Activated T-cell treated with anti-CD3 and anti-CD28 coated beads, Interleukin-2, amount 50 U/mL, for 72 hours (primary cell): ENCODE results near the gene ARMC2. TPM values are rescaled to one million over a fixed set of nuclear protein-coding genes. Genes with fewer than 3 reads are reported as not detected.

Source experiments
- ATAC-seq, 2 donors: fragments of 150-1000 bp; cut with Tn5 transposase; replicated peaks in 1 of 2; 2 replicates each; pipeline ENCODE4 v1.10.0; 2021; ENCODE audit warnings: moderate library complexity in 2 of 2, mild to moderate bottlenecking in 1 of 2
- DNase-seq, 2 donors: peaks; one replicate each; pipeline ENCODE4 v3.0.0; 2021 to 2022; ENCODE audit warnings: mixed read lengths in 1 of 2
- H3K27ac Mint-ChIP-seq: one replicate; pipeline ENCODE4 v1.8.0; 2022; ENCODE audit warnings: mild to moderate bottlenecking, moderate library complexity, mixed read lengths
- H3K27me3 Mint-ChIP-seq: one replicate; pipeline ENCODE4 v1.8.0; 2022; ENCODE audit warnings: low read depth, mixed read lengths
- H3K36me3 Mint-ChIP-seq, 2 donors: one replicate each; pipeline ENCODE4 v1.8.0; 2022; ENCODE audit warnings: mixed read lengths in 2 of 2, mild to moderate bottlenecking in 1 of 2; ENCODE audit not compliant: insufficient read depth in 2 of 2
- H3K4me1 Mint-ChIP-seq: one replicate; pipeline ENCODE4 v1.8.0; 2022; ENCODE audit warnings: low read depth, mixed read lengths
- H3K4me3 Mint-ChIP-seq, 2 donors: one replicate each; pipeline ENCODE4 v1.8.0; 2022; ENCODE audit warnings: mild to moderate bottlenecking in 2 of 2, mixed read lengths in 2 of 2, moderate library complexity in 2 of 2
- H3K9me3 Mint-ChIP-seq, 2 donors: one replicate each; pipeline ENCODE4 v1.8.0; 2022; ENCODE audit warnings: mixed read lengths in 2 of 2
- total RNA-seq, 2 donors: library from RNA; stranded (reverse); gene quantifications; one replicate each; pipeline ENCODE4 v1.2.3, GENCODE V29; 2022

ARMC2 gene
- total RNA-seq, 2 donors from 2014 or later = 2.2 to 2.9 TPM

GRCh38 chr6:108944071-108944470 is 95.8 kb downstream of the ARMC2 start:
- peaks cover 2 to 7% of the 10 kb centered on the region in 2 donors for H3K36me3 Mint-ChIP-seq
- ATAC-seq (no peak), DNase-seq (no peak)
- peaks cover 2 to 3% of the 10 kb centered on the region in 2 donors for H3K9me3 Mint-ChIP-seq
- no peaks in the 10 kb centered on the region for H3K27me3 Mint-ChIP-seq
- no peak overlapping the region for H3K4me3 Mint-ChIP-seq
- no peak overlapping the region for H3K27ac Mint-ChIP-seq
- peaks cover 69% of the 10 kb centered on the region for H3K4me1 Mint-ChIP-seq

DNA sequence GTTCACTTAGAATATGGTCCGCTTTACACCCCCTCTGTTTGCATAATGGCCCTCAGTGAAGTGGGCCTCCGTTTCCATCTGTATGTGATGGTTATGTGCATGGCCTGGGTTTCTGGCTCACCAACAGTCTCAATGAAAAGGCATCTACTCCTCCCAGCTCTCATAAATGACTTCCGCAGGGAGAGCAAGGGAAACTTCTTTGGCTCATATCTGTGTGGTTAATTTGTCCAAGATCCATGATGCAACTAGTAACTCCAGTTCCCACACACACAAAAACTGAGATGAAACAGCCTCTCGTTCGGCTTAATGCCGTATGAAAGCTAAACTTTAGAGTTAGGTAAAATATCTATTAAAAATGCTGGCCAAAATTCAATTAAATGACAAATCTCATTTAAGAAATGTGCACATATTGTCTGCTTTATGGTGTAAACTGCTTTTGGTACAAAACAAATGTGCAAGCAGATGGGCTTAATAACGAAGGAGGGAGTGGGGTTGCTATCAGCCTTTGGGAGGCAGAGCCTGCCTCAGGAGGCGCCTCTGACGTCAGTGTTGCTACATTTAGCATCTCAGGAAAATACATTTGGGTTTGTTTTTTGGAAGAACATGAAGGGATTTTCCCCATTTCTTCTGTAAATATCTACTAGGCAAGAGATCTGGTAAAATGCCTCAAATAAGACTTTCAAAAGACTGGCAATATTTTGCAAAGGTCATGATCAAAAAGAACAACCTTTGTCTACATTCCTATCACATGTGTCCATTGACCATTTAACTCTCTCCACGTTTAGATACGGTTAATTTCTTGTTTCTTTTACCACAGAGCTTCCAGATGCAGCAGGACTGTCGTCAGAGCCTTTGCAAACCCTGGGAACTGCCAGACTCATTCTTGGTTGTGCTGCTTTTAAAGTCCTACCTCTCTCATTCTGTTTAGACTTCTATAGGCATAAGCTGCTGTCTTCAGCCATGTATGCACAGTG is 96.8 kb downstream of the ARMC2 start:
- DNase-seq (no peak), ATAC-seq (no peak)
- Mint-ChIP-seq H3K27me3 (no peaks in the 10 kb centered on the region), H3K9me3 (peaks cover 0 to under 1% of the 10 kb centered on the region in 2 donors), H3K4me1 (peaks cover 60% of the 10 kb centered on the region), H3K4me3 (no peak overlapping the region), H3K36me3 (peaks cover under 1 to 2% of the 10 kb centered on the region in 2 donors), H3K27ac (no peak overlapping the region)

GRCh38 chr6:108945681-108946159 is 97.5 kb downstream of the ARMC2 start:
- Mint-ChIP-seq H3K9me3 (no peaks in the 10 kb centered on the region), H3K36me3 (peaks cover 0 to 2% of the 10 kb centered on the region in 2 donors), H3K27me3 (no peaks in the 10 kb centered on the region), H3K4me1 (peaks cover 58% of the 10 kb centered on the region), H3K27ac (no peak overlapping the region), H3K4me3 (no peak overlapping the region)
- DNase-seq (no peak), ATAC-seq (no peak)

GRCh38 chr6:108946695-108947094 is 98.5 kb downstream of the ARMC2 start:
- no peak overlapping the region for H3K27ac Mint-ChIP-seq
- no peaks in the 10 kb centered on the region for H3K27me3 Mint-ChIP-seq
- H3K9me3 Mint-ChIP-seq = no peaks in the 10 kb centered on the region

DNA sequence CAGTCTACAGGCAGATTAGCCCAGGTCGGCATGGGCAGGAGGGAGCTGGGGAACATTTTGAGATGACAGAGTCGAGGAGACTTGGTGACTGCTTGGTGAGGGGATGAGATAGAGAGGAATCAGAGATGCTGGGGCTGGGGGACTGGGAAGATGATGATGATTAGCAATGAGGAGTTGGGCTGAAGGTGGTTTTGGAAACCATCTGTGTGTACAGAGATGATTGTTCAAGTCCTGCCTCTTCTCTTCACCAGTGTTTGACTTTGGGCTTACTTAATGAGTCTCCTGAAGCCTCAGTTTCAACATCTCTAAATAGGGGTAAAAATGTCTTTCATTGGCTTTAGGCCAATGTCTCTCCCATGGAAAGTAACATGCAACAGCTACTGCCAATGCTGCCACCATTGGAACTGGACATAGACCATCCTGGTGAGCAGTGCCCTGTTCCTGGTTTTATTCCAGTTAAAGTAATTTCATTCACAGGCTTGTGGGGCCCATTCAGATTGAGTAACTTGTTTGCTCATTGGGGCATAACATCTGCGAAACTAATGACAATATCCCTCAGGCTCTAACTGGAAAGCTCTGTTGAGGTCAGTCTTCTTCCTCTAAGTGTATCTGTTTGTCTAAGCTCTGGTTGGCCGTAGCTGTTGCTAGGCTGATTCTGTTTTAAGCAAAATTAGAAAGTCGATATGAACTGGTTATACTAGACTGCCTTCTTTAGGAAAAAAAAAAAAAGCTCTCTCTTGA is 99.1 kb downstream of the ARMC2 start:
- no peak for DNase-seq
- Mint-ChIP-seq H3K27ac (no peak overlapping the region), H3K4me1 (peaks cover 54% of the 10 kb centered on the region), H3K9me3 (no peaks in the 10 kb centered on the region), H3K4me3 (no peak overlapping the region), H3K36me3 (no peaks in the 10 kb centered on the region), H3K27me3 (no peaks in the 10 kb centered on the region)
- peak; percentile 55 to 59 for ATAC-seq

More at GRCh38 chr6:108946695-108947094, 98.5 kb downstream of the ARMC2 start:
- Mint-ChIP-seq H3K36me3 (no peaks in the 10 kb centered on the region), H3K4me3 (no peak overlapping the region), H3K4me1 (peaks cover 58% of the 10 kb centered on the region)
- peak in 1 of 2 donors; percentile 20 for ATAC-seq
- DNase-seq = no peak

GRCh38 chr6:108948181-108948661 is 100.0 kb downstream of the ARMC2 start:
- Mint-ChIP-seq H3K4me1 (peaks cover 45% of the 10 kb centered on the region), H3K36me3 (no peaks in the 10 kb centered on the region), H3K4me3 (no peak overlapping the region), H3K9me3 (no peaks in the 10 kb centered on the region), H3K27ac (no peak overlapping the region), H3K27me3 (no peaks in the 10 kb centered on the region)
- no peak for ATAC-seq
- no peak for DNase-seq

DNA sequence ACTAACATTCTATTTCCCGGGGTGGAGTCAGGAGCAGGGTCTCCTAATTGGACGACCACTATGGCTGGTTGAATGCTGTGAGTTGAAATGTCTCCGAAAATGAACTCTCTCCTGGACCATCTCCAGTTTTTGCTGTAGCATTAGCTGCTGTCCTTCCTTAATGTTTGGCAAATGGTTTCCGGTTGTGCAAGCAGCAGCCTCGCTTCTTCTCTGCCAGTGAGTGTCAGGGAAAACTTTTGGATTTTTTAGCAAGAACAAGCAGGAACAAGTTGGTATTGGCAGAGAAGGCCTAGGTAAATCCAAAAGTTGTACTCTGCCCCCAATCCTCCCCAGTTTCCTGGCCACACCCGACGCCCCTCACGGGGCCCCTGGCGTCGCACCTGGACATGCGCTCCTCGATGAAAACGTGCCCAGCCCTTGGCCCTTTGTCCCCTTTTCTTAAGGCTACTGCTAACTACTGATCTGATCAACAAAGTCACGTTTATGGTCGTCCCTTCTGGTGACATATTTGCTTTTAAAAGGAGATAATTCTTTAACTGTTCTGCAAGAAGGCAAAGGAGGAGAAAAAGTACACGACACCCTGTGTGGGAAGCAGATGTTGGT is 103.2 kb downstream of the ARMC2 start:
- Mint-ChIP-seq H3K4me3 (no peak overlapping the region), H3K9me3 (no peaks in the 10 kb centered on the region)
- no peak for ATAC-seq

GRCh38 chr6:108952776-108953486 is 104.7 kb downstream of the ARMC2 start:
- ATAC-seq (no peak), DNase-seq (no peak)
- Mint-ChIP-seq H3K4me3 (no peak overlapping the region), H3K9me3 (no peaks in the 10 kb centered on the region), H3K27me3 (no peaks in the 10 kb centered on the region), H3K27ac (no peak overlapping the region), H3K4me1 (peaks cover 19% of the 10 kb centered on the region), H3K36me3 (no peaks in the 10 kb centered on the region)

More for the DNA sequence above, 103.2 kb downstream of the ARMC2 start:
- Mint-ChIP-seq H3K27me3 (no peaks in the 10 kb centered on the region), H3K4me1 (peaks cover 33% of the 10 kb centered on the region), H3K36me3 (no peaks in the 10 kb centered on the region), H3K27ac (no peak overlapping the region)
- no peak for DNase-seq

DNA sequence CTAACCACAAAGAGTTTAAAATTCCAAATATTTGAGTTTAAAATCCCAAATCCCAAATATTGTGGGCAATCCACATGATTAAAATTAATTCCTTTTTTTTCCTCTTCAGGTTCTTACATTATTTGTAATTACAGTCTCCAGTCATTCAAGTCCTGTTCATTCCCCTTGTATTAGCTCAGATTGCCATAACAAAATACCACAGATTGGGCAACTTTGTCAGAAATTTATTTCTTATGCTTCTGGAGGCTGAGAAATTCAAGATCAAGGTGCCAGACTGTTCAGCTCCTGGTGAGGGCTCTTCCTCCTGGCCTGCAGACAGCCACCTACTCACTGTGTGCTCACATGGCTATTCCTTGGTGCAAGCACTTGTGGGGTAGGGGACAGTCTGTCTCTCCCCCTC is 105.5 kb downstream of the ARMC2 start:
- no peak overlapping the region for H3K27ac Mint-ChIP-seq
- H3K4me3 Mint-ChIP-seq = no peak overlapping the region
- DNase-seq (no peak), ATAC-seq (no peak)
- peaks cover 13% of the 10 kb centered on the region for H3K4me1 Mint-ChIP-seq
- no peaks in the 10 kb centered on the region for H3K27me3 Mint-ChIP-seq
- H3K36me3 Mint-ChIP-seq = no peaks in the 10 kb centered on the region
- H3K9me3 Mint-ChIP-seq = no peaks in the 10 kb centered on the region

- H3K27ac Mint-ChIP-seq = peak overlapping the region; percentile 5
- H3K4me1 Mint-ChIP-seq = peaks cover 13% of the 10 kb centered on the region
Observed at GRCh38 chr6:108955329-108955949, 107.2 kb downstream of the ARMC2 start.

GRCh38 chr6:108957221-108957620 is 109.0 kb downstream of the ARMC2 start:
- no peak overlapping the region for H3K4me3 Mint-ChIP-seq
- peaks cover 13% of the 10 kb centered on the region for H3K4me1 Mint-ChIP-seq
- H3K27ac Mint-ChIP-seq = no peak overlapping the region
- DNase-seq (no peak), ATAC-seq (no peak)
- no peaks in the 10 kb centered on the region for H3K27me3 Mint-ChIP-seq
- H3K36me3 Mint-ChIP-seq = no peaks in the 10 kb centered on the region
- no peaks in the 10 kb centered on the region for H3K9me3 Mint-ChIP-seq

More at GRCh38 chr6:108955329-108955949, 107.2 kb downstream of the ARMC2 start:
- ATAC-seq (no peak), DNase-seq (no peak)
- peak overlapping the region in 1 of 2 donors; percentile 8 for H3K4me3 Mint-ChIP-seq
- no peaks in the 10 kb centered on the region for H3K27me3 Mint-ChIP-seq
- no peaks in the 10 kb centered on the region for H3K36me3 Mint-ChIP-seq
- no peaks in the 10 kb centered on the region for H3K9me3 Mint-ChIP-seq
